GM19468 (cell line): ENCODE measurements around the gene ADAMTS2.

Experiments
- ATAC-seq: cut with Tn5 transposase; IDR thresholded peaks from one replicate; pipeline ENCODE4 v1.9.1; 2021; ENCODE audit warnings: mild to moderate bottlenecking, moderate library complexity, moderate number of reproducible peaks; ENCODE audit not compliant: unreplicated experiment; ENCODE audit errors: extremely low read depth

The ADAMTS2 gene

DNA sequence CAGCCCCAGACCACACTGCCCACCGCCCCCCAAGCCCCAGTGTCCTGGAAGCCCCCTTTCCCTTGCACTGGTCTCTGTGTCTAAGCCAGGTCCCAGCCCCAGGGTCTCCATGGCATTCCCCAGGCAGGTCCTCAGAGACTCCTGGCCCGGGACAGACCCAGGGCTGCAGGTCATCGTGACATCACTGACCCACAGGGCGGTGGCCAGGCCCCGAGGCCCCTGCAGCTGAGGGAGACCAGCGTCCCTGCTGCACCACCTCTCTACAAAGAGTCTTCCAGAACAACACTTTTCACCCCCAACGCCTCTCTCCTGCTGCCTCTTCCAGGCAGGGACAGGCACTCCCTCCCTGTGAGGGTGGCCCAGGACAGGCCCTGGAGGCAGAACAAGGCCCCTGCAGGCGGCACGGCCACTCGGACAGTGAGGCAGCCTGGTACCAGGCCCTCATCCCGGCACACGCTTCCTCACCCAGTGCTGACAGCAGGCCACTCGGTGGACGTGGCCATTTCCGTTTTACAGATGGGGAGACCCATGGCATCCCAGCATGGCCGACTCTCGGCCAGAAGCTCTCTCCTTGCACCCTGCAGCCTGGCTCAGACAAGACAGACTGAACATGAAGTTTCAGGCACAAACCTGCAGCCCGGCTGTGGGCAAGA is 136.4 kb downstream of the ADAMTS2 start:
- no peak for ATAC-seq

DNA sequence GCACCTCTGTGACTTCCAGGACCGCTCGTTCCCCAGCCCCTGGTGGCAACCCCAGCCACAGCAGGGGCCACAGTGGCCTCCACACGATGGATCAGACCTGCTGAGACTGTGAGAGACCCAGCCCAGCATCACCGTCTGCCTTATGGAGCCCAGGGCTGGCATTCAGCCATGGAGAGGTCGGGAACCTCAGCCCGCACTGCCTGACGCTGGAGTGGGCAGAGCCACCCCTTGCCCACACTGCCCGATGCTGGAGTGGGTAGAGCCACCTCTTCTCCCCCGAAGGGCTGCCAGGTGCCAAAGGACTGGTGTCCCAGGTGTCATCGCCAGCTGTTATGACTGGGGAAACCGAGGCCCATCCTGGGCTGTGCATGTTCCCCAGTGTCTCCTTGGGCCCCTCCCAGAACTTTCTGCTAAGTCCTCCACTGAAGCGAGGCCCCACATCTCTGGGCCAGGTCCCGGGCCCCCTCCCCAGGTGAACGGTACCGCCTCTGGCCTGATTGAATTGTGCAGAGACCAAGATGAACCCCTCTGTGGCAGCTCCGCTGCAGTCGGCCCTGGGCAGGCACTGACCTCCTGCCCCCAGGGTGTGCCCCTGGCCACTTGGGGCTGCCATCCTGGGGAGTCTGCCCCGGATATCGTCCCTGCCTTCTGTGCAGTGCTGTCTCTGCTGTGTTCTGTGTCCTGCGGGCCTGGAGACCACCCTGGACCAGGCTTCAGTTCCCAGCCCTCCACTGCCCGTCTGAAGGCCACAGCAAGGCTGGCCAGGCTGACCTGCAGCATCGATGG is 137.1 kb downstream of the ADAMTS2 start:
- ATAC-seq: no peak

DNA sequence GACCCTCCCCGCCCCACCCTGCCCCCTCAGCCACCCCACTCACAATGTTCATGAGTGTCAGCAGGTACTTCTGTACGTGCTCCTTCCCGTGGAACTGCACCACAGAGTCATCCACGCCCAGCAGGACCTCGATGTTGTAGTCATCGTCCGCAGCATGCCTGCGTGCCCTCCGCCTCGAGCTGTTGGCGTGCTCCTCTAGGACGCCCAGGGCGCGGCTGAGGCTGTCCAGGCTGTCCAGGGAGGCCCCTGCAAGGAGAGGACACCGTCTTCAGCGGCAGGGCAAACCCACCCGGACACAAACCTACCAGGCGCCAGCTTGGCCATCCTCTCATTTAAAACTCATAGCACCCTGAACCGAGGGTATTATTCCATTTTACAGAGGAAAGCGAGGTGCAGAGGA is 137.8 kb downstream of the ADAMTS2 start:
- ATAC-seq: no peak

DNA sequence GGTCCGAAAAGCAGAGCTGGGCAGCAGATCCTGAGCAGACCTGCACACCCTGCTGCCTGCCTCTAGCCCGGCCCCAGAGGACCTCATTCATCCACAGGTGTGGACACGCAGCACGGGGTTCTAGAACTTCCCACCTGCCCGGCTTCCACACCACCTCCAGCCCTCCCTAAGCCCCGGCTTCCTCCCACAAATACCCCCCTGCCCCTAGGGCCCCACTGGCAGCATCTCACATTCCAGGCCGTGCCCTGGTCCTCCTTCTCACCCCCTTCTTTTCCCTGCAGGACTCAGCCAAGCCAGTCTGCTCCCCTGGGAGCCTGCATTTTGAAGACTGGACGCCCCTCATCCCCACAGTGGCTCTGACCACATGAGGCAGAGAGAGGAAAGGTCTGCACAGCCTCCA is 138.9 kb downstream of the ADAMTS2 start:
- ATAC-seq: no peak

DNA sequence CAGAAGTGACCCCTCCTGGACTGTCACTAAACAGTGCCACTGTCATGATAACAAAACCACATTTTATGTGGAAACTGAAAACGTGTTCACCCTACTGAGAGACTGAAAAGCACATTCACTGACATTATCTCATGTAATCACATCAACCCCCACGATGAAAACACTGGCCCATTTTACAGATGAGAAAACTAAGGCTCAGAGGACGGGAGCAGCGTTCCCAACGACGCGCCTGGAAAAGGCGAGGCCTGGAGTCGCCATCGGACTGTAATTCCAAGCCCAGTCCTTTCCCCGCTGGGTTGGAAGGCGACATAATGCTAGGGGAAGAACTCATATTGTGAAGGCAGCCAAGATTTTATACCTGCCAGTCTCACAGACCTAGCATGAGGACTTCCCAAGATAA is 140.0 kb downstream of the ADAMTS2 start:
- no peak for ATAC-seq

DNA sequence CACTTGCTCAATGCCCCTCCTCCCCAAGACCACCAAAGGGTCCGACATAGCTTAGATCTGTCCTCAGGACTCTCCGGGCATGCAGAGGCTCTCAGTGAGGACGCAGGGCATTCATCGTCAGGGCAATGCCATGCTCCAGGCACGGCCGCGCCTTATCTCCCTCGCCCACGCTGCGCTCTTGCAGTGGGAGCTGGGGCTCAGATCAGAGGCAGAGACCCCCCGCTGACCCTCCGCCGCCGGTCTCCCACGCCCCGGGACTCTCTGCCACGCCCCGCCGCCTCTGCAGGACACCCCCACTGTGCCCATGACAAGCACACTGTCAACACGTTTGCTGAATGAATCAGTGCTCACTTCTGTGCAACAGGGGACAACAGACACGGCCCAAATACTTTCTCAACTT is 140.7 kb downstream of the ADAMTS2 start:
- no peak for ATAC-seq

DNA sequence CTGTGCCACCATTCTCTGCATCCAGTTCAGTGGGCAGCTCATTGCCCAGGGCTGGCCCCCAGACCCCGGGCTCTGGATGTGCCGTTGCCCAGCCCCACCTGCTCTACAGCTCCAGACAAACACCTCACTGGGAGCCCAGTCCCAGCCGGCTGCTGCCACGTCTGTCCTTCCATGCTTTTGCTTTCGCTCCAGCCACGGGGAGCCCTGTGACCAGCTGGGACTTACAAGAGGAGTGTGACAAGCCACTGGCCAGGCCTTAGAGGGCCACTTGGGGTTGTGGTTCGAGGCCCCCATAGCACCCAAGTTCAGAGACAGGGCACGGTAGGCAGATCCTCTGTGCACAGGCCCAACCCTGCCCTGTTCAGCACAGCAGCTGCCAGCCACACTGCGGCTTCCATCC is 142.0 kb downstream of the ADAMTS2 start:
- ATAC-seq: no peak

DNA sequence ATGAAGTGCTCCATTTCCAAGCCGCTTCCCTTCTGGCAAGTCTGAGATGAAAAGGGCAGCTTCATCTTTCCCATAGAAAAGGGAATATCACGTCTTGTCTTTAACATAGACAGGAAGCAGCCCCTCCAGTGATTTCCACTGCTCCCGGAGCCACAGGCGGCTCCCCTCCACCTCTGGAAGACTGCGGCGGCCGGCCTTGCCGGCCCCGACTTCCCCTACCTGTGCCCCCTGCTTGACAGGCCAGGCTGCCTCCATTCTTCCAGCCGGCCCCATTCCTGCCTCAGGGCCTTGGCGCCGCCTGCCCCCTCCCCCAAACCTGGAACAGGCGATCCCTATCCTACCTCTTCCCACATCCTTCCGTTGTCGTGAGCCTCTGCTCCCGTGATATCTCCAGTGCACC is 143.3 kb downstream of the ADAMTS2 start:
- ATAC-seq: no peak

DNA sequence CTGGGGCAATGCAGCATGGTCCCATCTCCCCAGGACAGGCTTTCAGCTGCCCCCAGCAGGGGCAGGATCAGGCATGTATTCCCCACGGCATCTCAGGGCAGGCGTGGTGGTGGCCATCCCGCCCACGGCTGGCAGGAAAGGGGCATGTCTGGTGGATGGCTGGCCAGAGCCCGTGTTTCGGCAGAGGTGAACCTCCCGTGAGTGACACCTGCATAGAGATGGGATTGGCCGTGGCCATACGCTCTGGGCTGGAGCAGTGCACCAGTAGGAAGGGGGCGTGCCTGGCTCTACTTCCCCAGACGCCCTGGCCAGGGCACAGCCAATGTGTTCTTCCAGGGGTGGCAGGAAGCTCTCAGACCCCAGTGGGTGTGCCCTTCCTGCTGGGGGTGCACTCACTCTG is 146.0 kb downstream of the ADAMTS2 start:
- ATAC-seq: no peak

DNA sequence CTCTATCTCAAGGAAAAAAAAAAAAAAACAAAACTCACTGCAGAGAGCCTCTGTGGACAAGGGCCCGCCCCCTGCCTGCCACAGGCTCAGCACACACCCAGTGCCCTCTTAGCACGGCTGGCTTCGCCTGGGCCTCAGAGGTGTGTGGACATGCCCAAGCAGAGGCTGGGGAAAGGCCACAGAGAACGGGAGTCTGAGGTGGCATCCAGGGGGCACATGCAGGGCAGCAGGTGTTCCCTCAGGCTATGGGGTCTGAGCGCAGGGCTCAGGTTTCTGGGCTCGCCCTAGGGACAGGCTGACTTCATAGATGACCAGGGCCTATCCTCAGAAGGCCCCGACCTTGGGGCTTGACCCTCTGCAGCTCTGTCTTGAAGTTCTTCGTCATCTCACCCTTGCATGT is 146.4 kb downstream of the ADAMTS2 start:
- no peak for ATAC-seq

DNA sequence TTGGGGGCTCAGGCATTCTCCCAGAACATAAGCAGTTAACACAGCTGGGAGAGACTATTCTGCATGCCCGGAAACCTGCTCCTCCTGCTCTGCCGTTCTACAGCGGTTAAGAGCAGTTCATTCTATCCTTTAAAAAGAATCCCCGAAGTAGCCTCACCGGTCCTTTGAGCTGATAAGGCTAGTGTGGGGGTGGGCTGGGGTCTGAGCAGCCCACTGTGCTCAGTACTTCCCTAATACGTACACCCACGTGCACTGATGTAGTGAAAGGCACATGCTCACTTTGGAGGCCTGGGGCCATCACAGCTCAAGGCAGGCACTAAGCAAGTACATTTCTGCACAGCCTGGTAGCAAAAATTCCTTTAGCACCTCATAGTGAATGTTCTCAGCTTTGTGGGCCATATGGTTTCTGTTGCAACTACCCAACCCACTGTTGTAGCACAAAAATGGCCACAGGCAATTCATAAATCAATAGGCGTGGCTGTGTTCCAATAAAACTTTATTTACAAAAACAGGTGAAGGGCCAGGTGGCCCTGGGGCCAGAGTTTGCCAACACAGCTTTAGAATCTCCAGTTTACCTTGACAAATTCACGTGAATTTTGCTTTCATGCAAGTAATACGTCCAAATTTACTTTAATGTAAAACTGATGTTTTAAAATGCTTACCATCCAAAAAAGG is 148.7 kb downstream of the ADAMTS2 start:
- ATAC-seq: no peak

DNA sequence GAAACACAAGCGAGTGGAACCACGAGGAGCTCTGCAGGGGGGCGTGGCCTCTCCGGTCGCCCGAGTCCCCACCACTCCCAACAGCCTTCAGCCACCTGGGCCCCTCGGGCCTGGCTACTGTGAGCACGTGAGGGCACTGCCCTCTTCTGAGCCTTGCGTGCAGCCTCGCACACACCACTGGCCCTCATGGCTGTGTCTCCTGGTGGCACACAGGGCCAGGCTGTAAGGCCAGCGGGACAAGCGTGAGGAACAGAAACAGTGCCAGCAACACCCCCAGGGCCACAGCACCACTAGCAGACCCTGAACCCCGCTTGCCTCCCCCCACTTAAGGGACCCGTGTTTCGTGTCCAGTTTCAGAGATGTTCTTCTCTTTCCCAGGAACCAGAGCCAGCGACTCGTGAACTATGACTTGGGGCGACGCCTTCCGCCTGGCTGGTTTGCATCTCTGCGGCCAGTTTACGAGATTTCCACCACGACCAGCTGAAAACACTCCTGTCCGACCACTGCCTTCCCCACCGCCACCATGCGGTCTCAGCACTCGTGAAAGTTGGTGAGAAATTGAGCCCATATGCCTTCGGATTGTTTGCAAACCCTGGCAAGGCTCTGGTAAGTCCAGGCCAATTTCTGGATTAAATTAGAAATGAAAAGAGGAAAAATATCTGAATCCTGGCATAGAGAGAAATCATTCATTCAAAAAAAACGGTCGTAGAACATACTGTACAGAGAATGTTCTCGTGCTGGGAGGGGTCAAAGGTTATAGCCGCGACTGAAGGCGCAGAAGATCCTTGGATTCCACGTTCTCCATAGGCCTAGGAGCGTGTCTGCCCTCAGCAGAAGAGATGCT is 149.5 kb downstream of the ADAMTS2 start:
- ATAC-seq: no peak

DNA sequence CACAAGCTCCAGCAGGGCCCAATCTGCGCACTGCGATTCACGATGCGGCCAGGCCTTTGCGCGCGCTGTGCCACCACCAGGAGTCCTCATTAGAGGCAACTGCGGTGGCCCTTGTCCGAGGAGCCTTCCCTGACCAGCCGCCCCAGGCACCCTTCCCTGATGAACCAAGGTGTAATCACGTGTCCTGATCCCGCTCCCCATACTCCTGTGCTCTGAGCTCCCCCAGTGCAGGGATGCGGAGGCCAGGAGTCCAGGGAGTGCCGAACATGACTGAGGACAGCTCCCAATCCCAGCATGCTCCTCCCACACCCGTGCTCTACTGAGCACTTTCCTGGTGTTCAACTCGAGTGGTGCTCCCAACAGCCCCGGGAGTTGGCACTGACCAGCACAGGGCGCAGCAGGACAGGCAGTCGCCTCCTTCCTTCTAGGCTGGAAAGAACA is 150.3 kb downstream of the ADAMTS2 start:
- no peak for ATAC-seq

DNA sequence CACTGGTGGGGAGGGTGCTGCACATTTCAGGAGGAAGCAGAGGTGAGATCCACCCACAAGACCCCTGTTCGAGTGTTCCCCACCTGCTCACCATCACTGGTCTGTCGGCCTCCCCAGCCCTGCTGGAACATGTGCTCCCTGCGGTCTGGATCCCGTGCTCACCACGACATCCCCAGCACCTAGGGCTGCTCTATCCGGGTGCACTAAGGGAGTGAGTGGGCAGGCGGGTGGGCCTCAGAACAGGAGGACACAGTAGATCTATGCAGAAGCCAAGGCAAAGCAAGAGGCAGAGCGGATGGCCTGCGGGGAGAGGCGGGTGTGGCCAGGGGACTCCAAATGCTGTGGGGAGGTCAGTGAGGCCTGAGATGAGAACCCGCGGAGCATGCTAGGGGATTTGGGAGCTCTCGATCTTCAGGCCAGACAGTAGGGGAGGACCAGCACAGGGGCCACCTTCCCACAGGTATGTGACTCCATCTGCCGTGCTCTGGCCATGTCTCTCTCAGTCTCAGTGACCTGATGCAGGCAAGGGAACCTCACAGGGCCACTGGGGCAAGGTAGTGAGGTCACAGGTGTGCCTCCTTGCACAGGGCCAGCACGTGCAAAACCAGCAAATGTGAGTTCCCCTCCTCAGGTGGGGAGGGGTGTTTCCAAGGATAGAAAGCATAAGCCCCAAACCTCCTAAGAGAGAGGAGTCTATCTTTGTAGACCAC is 150.9 kb downstream of the ADAMTS2 start:
- no peak for ATAC-seq

DNA sequence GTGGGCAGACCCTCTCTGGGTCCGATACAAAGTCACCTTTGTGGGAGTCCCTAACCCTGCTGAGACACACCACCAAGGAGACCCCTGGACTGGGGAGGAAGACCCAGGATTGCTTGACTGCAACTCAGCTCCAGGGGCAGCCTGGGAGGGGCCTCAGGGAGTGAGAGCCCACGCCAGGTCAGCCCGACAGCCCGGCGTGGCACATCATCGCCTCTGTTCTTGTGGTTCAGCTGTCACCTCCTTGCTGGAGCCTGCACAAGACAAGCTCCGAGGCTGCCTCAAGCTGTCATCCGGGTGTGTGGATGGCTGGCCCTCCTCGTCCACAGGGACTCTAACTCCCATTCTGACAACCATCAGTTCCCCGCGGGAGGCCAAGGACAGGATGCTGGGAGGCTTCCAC is 151.5 kb downstream of the ADAMTS2 start:
- ATAC-seq: no peak

DNA sequence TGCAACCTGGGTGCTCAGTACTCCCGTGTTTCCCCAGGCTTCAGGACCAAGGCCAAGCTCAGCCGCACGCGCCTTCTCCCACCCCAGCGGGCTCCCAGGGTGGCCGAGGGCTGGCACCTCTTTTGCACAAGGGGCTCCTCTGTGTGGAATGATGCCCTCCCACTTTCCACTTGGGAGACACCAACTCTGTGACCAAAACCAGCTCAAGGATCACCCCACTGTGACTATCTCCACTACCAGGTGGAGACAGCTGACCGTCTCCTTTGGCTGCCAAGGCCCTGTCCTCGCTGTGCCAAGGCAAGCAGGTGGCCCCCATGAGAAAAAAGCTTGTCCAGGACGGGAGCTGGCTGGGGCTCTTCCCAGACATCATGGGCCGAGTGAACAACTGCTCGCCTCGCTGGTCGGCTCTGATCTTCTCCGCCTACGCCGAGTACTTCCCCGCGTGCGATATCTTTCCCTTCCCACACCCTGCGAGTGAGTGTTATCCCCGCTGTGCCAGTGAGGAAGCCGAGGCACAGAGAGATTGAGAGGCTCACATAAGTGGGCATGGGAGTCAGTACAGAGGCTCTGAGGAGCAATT is 152.3 kb downstream of the ADAMTS2 start:
- no peak for ATAC-seq

DNA sequence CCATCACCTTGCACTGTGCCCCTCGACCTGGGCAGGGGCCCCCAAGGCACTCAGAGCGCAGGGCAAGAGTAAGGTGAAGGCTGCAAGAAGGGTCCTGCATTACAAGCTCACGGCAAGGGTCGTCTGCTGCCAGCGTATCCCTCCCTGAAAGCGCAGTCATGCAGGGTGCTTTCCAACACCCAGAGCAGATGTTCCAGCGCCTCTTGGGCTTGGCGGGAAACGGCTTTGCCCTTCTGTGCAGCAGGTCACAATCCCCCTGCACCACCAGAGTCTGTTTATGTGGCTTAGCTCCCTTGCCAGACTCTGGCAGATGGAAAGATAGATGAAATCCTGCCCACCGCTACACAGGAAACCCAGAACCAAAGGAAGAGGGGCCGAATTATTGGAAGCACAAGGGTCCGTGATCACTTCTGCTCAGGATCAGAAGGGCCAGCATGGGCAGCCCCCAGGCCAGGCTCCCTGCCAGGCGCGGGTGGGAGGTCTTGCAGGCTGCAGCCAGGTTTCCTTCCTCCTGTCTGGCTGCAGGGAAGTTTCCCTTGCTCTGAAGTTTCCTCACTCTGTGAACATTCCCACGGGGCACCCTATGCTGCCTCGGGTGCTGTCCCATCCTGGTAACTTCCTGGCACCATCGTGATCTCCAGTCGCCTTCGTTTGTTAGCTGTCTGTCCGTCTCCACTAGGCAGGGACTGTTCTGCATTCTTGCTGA is 152.9 kb downstream of the ADAMTS2 start:
- ATAC-seq: no peak

DNA sequence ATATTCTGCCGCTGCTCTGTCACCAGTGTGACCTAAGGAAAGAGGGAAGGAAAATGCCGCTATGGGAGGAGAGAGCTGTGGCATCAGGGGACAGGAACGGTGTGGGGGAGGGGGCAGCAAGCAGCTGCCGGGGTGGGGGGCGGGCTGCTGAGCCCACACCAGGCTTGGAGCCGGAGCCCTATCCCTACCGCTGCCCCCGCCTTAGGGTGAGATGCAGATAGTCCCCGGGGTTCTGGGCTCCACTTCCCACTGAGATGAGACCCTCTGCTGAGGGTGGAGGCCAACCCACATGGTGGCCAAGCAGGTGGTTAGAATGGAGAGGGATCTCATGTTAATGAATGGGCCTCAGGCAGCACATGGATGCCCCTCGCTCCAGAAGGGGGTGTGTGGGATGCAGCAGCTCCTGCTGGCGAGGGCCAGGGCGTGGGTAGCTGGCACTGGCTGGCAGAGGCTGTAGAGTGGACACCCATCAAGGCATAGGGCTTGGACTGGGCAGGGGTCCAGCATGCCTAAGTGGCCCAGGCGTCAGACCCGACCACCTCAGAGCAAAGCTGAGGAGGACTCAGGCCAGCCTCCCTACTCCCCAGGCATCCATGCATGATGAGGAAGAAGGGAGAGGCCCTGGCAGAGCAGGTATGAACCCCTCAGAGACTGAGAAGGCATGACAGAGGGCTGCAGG is 153.6 kb downstream of the ADAMTS2 start:
- ATAC-seq: no peak
